OCI-LY3 (cell line): ENCODE results near the gene RSPH1.

Source experiments
- EZH2phosphoT487 ChIP-seq: fragments of 200-600 bp; shearing (Covaris generic); IDR thresholded peaks from 2 replicates; pipeline ENCODE4 v1.6.1; 2018; ENCODE audit warnings: antibody characterized with exemption, mixed run types, low read depth
- TF ChIP-seq, protein P1 (sequence below): fragments of 200-600, 300-600 bp; sonication (generic); IDR thresholded peaks from 2 replicates; pipeline ENCODE4 v1.5.1; 2014; ENCODE audit warnings: antibody characterized with exemption, low read length, low read depth

- TF ChIP-seq, protein P1, sequence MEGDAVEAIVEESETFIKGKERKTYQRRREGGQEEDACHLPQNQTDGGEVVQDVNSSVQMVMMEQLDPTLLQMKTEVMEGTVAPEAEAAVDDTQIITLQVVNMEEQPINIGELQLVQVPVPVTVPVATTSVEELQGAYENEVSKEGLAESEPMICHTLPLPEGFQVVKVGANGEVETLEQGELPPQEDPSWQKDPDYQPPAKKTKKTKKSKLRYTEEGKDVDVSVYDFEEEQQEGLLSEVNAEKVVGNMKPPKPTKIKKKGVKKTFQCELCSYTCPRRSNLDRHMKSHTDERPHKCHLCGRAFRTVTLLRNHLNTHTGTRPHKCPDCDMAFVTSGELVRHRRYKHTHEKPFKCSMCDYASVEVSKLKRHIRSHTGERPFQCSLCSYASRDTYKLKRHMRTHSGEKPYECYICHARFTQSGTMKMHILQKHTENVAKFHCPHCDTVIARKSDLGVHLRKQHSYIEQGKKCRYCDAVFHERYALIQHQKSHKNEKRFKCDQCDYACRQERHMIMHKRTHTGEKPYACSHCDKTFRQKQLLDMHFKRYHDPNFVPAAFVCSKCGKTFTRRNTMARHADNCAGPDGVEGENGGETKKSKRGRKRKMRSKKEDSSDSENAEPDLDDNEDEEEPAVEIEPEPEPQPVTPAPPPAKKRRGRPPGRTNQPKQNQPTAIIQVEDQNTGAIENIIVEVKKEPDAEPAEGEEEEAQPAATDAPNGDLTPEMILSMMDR, result no peak
- no peak for TF ChIP-seq EZH2phosphoT487
Observed at GRCh38 chr21:42451941-42452340, 44.1 kb downstream of the RSPH1 start.
